ENCODE results near the gene ATAD3A.
"Not testable (repeated sequence)": the region's sequence is repeated elsewhere in the genome, so short reads cannot be mapped to it uniquely, and the experiment has no call there.

- not testable (repeated sequence) for TF ChIP-seq CTCF, POLR2A (IDR thresholded peaks at IDR 0.05)
Measured at GRCh38 chr1:1523651-1524050, 11.7 kb downstream of the ATAD3A start.

All from uterus (tissue), 2 donors.